Measurements from ENCODE around the gene MLXIPL.
"Not testable (repeated sequence)": the region's sequence is repeated elsewhere in the genome, so short reads cannot be mapped to it uniquely, and the experiment has no call there.

Gene MLXIPL

DNA sequence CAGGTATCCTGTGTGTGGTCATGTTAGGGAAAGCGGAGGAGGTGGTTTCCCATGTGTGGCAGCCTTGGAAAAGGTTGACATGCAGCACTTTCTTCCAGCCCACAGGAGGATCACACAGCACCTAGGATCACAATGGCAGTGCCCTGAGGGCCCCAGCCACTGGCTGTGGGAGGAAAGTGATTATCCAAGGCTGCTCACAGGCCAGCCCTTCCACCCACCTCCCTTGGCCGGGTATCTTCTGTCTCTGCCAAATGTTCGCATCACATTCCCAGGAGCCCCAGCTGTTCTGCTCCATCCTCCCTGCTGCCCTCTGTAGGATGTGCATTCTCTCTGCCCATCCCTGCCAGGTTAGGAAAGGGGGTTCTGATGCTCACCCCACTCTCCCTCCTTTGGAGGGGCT lies 2.5 kb upstream of the MLXIPL start:
- Mint-ChIP-seq H3K4me3 (no peak overlapping the region), H3K4me1 (ENCODE audit: low read depth) (peaks cover 9% of the 10 kb centered on the region), H3K27me3 (peaks cover 68% of the 10 kb centered on the region), H3K36me3 (ENCODE audit: low read depth) (no peaks in the 10 kb centered on the region), H3K9me3 (no peaks in the 10 kb centered on the region), H3K27ac (no peak overlapping the region)
- no peak for DNase-seq

DNA sequence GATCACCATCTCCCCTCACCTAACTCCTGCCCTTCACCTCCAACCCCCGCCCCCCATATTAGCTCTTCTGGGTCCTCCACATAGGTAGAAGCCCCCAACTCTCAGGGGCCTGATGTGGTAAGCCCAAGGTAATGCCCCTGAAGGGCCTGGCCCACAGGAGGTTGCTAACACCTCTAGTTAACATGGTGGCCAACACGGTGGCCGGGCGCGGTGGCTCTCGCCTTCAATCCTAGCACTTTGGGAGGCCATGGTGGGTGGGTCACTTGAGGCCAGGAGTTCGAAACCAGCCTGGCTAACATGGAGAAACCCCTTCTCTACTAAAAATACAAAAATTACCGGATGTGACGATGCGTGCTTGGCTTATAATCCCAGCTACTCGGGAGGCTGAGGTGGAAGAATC lies 954 bp upstream of the MLXIPL start:
- H3K27ac Mint-ChIP-seq: no peak overlapping the region
- H3K9me3 Mint-ChIP-seq: no peaks in the 10 kb centered on the region
- H3K4me3 Mint-ChIP-seq: no peak overlapping the region
- no peaks in the 10 kb centered on the region for H3K36me3 Mint-ChIP-seq (ENCODE audit: low read depth)
- H3K4me1 Mint-ChIP-seq (ENCODE audit: low read depth): peaks cover 9% of the 10 kb centered on the region
- DNase-seq: no peak
- H3K27me3 Mint-ChIP-seq: peaks cover 68% of the 10 kb centered on the region

DNA sequence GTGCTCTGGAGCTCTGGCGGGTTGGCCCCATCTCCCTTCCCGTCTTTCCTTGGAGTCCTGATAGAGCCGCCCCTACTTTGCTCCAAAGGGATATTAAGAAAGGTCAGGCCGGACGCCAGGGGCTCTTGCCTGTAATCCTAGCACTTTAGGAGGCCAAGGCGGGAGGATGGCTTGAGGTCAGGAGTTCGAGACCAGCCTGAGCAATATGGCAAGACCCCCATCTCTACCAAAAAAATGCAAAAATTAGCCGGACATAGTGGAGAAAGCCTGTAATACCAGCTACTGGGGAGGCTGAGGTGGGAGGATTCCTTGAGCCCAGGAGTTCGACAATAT lies 313 bp upstream of the MLXIPL start:
- no peaks in the 10 kb centered on the region for H3K9me3 Mint-ChIP-seq
- no peaks in the 10 kb centered on the region for H3K36me3 Mint-ChIP-seq (ENCODE audit: low read depth)
- H3K4me3 Mint-ChIP-seq: no peak overlapping the region
- DNase-seq: no peak
- peaks cover 9% of the 10 kb centered on the region for H3K4me1 Mint-ChIP-seq (ENCODE audit: low read depth)
- H3K27ac Mint-ChIP-seq: no peak overlapping the region
- peaks cover 71% of the 10 kb centered on the region for H3K27me3 Mint-ChIP-seq

DNA sequence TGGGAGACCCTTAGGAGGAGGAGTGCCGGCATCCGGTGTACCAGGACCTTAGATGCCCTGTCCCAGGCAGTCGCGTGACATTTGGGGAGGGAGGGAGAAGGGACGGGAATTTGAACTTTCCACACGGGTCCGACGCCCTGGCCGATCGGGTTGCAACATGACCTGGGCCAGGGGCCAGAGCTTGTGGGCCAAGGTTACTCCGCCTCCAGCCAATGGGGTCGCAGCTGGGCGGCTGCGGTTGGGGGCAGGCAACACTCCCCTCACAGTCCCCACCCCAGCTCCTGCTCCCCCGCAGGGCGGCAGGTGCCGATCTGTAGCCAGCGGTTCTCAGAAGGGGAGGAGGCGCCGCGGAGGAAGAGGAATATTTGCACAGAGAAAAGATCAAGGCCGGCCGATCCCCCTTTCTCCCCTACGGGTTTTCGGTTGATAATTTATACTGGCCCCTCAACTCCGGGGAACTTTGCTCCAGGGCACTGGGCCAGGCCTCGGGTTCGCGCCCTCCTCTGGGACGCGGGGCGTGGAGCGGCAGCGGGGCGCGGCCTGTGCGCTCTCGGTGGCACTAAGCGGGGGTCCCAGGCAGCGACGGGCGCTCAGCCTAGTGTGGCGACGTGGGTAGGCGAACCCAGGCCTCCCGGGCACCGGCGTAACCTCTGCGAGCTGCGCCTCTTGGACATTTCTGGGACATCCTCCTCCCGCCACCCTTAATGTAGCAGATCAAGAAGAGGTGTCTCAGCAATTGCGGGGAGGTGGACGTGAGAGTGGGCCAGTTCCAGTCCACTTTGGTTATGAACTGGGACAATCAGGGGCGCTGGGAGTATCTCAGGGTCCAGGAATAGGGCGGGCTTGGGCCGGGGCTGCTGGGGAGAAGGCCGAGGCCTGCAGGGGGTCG lies 1.2 kb downstream of the MLXIPL start:
- Mint-ChIP-seq H3K36me3 (ENCODE audit: low read depth) (no peaks in the 10 kb centered on the region), H3K9me3 (no peaks in the 10 kb centered on the region), H3K27me3 (peaks cover 64% of the 10 kb centered on the region), H3K27ac (no peak overlapping the region), H3K4me1 (ENCODE audit: low read depth) (peaks cover 9% of the 10 kb centered on the region), H3K4me3 (peak overlapping the region; percentile 31)
- no peak for DNase-seq

DNA sequence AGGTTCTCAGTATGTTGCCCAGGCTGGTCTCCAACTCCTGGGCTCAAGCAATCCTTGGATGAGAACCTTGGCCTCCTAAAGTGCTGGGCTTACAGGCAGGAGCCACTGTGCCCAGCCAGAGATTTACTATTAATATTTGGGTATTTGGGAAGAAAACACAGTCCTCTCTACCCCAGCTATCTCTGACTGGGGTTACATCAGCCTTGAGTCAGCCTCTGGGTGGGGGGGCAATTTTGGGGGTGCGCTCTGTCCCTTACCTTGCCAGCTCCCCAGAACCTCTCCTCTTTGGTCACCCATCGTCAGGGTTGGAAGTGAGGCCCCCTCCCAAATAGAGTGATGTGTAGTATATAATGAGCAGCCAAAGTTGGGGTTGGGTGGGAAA lies 1.8 kb downstream of the MLXIPL start:
- no peaks in the 10 kb centered on the region for H3K9me3 Mint-ChIP-seq
- no peaks in the 10 kb centered on the region for H3K36me3 Mint-ChIP-seq (ENCODE audit: low read depth)
- DNase-seq: no peak
- H3K4me1 Mint-ChIP-seq (ENCODE audit: low read depth): peaks cover 9% of the 10 kb centered on the region
- H3K27me3 Mint-ChIP-seq: peaks cover 57% of the 10 kb centered on the region
- H3K27ac Mint-ChIP-seq: no peak overlapping the region
- H3K4me3 Mint-ChIP-seq: no peak overlapping the region

DNA sequence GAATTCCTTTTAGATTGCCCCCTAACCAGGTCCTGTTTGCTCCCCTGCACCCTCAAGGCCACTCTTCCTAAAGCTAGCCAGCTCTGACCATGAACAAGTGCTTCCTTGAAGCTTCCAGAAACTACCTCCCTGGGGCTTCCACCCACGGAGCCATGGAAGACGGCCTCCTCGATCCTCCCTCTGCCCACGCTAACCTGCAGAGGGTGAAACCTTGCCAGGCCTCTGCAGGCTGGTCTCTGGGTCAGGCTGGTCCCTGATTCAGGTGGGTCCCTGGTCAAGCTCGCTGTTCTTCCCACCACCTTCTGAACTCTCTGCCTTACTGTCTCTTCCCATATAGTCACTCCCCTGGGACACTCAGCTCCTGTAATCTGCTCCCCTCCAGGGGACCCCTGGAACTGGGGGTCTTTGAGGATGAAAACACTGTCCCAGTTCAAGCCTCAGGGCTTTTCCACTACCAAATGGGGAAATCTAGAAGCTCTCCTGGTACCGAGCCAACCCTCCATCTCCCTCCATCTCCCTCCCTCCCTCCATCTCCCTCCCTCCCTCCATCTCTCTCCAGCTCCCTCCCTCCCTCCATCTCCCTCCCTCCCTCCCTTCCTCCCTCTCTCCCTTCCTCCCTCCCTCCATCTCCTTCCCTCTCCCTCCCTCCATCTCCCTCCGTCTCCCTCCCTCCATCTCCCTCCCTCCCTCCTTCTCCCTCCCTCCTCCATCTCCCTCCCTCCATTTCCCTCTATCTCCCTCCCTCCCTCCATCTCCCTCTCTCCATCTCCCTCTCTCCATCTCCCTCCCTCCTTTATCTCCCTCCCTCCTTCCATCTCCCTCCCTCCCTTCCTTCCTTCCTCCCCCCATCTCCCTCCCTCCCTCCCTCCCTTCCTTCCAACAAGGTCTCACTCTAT lies 2.9 kb downstream of the MLXIPL start:
- no peak for DNase-seq
- H3K4me3 Mint-ChIP-seq: no peak overlapping the region
- H3K27ac Mint-ChIP-seq: no peak overlapping the region
- peaks cover 9% of the 10 kb centered on the region for H3K4me1 Mint-ChIP-seq (ENCODE audit: low read depth)
- no peaks in the 10 kb centered on the region for H3K36me3 Mint-ChIP-seq (ENCODE audit: low read depth)
- H3K9me3 Mint-ChIP-seq: no peaks in the 10 kb centered on the region
- H3K27me3 Mint-ChIP-seq: peaks cover 49% of the 10 kb centered on the region

DNA sequence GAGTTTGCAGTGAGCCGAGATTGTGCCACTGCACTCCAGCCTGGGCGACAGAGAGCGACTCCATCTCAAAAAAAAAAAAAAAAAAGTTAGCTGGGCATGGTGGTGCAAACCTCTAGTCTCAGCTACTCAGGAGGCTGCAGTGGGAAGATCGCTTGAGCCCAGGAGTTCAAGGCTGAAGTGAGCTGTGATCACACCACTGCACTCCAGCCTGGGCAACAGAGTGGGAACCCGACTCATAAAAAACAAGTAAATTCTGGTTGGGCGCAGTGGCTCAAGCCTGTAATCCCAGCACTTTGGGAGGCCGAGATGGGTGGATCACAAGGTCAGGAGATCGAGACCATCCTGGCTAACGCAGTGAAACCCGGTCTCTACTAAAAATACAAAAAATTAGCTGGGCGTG lies 4.9 kb downstream of the MLXIPL start:
- peaks cover 38% of the 10 kb centered on the region for H3K27me3 Mint-ChIP-seq
- not testable (repeated sequence) for H3K36me3 Mint-ChIP-seq (ENCODE audit: low read depth); H3K4me3 Mint-ChIP-seq; H3K27ac Mint-ChIP-seq; DNase-seq; H3K4me1 Mint-ChIP-seq (ENCODE audit: low read depth); H3K9me3 Mint-ChIP-seq

DNA sequence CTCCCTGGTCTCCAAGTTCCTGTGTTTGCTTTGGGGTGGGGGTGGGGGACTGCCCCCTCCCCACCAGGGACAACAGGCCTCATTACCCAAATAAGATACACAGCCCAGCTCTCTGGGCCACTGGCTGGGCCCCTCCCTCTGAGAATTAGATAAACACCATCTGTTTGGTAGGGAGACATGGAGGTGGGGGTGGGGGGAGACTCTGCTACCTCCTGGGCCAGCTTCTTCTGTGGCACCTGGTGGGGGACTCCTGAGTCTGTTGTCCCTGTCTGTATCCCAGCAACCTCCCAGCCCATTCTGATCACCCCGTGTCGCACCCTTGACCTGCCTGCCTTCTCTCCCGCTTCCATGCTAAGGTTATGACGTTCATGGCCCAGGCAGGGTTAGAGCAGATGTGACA lies 5.8 kb downstream of the MLXIPL start:
- H3K4me3 Mint-ChIP-seq: no peak overlapping the region
- no peaks in the 10 kb centered on the region for H3K9me3 Mint-ChIP-seq

DNA sequence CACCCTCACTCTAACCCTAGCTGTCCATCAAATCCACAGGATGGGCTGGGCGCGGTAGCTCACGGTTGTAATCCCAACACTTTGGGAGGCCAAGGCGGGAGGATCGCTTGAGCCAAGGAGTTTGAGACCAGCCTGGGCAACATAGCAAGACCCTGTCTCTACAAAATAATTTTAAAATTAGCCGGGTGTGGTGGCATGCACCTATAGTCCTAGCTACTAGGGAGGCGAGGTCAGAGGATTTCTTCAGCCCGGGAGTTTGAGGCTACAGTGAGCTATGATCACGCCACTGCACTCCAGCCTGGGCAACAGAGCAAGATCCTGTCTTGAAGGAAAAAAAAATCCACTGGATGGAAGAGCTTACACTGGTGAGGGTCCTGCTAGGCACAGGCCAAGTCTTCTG lies 6.8 kb downstream of the MLXIPL start:
- H3K27me3 Mint-ChIP-seq: peaks cover 42% of the 10 kb centered on the region
- H3K36me3 Mint-ChIP-seq (ENCODE audit: low read depth); H3K27ac Mint-ChIP-seq; H3K4me3 Mint-ChIP-seq; H3K4me1 Mint-ChIP-seq (ENCODE audit: low read depth); DNase-seq; H3K9me3 Mint-ChIP-seq: not testable (repeated sequence)

More for the DNA sequence above, 5.8 kb downstream of the MLXIPL start:
- no peak overlapping the region for H3K27ac Mint-ChIP-seq
- H3K4me1 Mint-ChIP-seq (ENCODE audit: low read depth): peaks cover 6% of the 10 kb centered on the region
- DNase-seq: no peak
- peaks cover 42% of the 10 kb centered on the region for H3K27me3 Mint-ChIP-seq
- H3K36me3 Mint-ChIP-seq (ENCODE audit: low read depth): no peaks in the 10 kb centered on the region

DNA sequence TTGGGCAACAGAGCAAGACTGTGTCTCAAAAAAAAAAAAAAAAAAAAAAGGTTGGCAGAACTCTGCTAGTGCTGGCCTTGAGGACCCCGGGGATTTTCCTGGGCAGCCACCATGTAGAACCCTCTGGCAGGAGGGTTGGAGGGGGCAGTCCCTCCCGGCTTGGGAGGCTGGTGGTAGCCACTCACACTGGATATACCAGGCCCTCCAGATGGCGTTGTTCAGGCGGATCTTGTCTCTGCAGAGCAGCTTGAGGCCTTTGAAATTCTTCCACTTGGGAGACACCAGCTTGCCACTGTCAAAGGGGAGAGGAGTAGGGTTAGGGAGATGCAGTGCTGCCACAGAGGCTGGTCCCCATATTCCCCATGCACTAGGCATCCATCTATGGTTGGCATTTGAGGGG lies 8.4 kb downstream of the MLXIPL start:
- Mint-ChIP-seq H3K27me3 (peaks cover 35% of the 10 kb centered on the region), H3K4me3 (no peak overlapping the region), H3K27ac (no peak overlapping the region), H3K4me1 (ENCODE audit: low read depth) (no peaks in the 10 kb centered on the region), H3K36me3 (ENCODE audit: low read depth) (no peaks in the 10 kb centered on the region), H3K9me3 (no peaks in the 10 kb centered on the region)
- no peak for DNase-seq

DNA sequence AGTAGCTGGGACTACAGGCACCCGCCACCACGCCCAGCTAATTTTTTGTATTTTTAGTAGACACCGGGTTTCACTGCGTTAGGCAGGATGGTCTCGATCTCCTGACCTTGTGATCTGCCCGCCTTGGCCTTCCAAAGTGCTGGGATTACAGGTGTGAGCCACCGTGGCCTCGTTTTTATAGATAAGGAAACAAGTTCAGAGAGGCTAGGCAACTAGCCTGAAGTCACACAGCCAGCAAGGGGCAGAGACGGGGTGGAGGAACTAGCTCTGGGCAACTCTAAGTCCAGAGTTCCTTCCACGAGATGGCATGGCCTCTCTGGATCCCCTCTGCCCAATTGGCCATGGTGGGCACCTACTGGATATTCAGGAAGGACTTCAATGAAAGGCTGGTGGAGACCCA lies 9.4 kb downstream of the MLXIPL start:
- DNase-seq; H3K4me3 Mint-ChIP-seq; H3K36me3 Mint-ChIP-seq (ENCODE audit: low read depth): not testable (repeated sequence)

DNA sequence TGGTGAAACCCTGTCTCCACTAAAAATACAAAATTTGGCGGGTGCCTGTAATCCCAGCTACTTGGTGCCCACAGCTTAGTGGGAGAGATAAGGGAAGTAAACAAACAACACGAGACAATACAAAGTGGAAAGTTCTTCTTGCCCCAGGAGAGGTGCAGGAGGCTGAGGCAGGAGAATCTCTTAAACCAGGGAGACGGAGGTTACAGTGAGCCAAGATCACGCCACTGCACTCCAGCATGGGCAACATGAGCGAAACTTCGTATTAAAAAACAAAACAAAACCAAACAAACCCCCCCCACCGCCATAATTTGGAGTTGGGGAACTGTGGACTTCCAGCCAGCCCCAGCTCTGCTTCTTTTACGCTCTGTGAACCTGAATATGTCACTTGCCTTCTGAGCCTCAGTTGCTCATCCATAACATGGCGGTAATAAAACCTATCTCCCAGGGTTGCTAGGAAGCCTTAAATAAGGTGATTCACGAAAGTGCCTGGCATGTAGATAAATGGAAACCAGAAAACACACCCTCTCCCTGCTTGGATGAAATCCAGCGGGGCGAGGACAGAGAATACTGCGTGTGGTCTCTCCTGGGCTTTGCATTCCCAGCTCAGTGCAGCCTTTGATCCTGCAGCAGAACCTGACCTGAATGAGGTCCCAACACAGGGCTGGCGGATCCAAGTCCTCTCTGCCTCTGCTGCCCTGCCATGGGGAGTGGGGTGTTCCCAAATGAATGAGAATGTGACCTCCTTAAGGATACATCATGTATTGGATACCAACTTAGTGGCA lies 10.2 kb downstream of the MLXIPL start:
- no peak overlapping the region for H3K27ac Mint-ChIP-seq
- H3K4me3 Mint-ChIP-seq: no peak overlapping the region
- peaks cover 44% of the 10 kb centered on the region for H3K27me3 Mint-ChIP-seq
- no peaks in the 10 kb centered on the region for H3K9me3 Mint-ChIP-seq
- no peak for DNase-seq
- H3K4me1 Mint-ChIP-seq (ENCODE audit: low read depth): no peaks in the 10 kb centered on the region
- H3K36me3 Mint-ChIP-seq (ENCODE audit: low read depth): no peaks in the 10 kb centered on the region

More for the DNA sequence above, 9.4 kb downstream of the MLXIPL start:
- not testable (repeated sequence) for H3K27ac Mint-ChIP-seq; H3K4me1 Mint-ChIP-seq (ENCODE audit: low read depth); H3K9me3 Mint-ChIP-seq
- peaks cover 44% of the 10 kb centered on the region for H3K27me3 Mint-ChIP-seq

DNA sequence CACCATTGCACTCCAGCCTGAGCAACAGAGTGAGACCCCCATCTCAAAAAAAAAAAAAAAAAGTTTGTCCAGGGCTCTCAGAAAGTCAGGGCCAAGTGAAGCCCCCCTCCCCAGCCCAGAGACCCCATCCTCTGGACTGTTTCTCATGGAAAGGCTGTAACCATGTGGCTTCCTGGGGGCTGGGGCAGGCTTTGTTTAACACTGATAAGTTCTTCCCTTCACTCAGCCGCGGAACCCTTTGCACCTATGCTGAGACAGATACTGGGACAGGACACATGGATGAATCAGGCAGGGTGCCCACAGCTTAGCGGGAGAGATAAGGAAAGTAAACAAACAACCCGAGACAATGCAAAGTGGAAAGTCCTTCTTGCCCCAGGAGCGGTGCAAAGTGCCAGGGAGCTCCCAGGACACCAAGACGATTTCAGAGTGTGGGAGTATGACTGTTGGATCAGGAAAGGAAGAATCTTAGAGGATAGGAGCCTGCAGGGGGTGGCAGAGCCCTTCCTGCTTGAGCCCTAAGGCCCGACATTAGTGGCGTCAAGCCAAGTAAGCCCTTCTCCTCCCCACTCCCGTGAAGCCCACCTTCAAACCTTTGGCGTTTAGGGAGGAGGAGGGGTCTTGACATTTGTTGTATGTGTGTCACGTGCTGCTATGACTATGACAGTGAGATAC lies 11.6 kb downstream of the MLXIPL start:
- Mint-ChIP-seq H3K4me1 (ENCODE audit: low read depth) (no peaks in the 10 kb centered on the region), H3K27me3 (peaks cover 46% of the 10 kb centered on the region), H3K27ac (no peak overlapping the region), H3K4me3 (no peak overlapping the region), H3K36me3 (ENCODE audit: low read depth) (no peaks in the 10 kb centered on the region), H3K9me3 (no peaks in the 10 kb centered on the region)
- no peak for DNase-seq

DNA sequence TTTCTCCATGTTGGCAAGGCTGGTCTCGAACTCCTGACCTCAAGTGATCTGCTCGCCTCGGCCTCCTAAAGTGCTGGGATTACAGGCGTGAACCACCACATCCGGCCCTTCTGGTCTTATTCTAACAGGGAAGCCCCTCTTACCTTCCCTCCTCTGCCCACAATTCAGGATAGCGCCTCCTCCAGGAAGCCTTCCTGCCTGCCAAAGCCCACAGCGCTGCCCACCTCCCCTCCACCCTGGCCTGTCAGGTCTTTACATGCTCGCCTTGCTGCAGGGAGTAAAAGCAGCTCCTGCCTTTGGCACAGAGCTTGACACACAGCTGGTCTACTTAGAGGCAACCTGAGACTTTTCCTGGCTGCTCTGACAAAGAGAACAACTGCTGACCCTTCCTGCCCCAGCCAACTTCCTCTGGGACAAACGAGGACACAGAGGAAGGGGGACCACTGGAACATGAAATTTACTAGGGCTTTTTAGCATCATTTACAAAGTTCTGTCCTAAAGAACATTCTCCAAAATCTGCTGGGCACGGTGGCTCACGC lies 13.2 kb downstream of the MLXIPL start:
- Mint-ChIP-seq H3K4me1 (ENCODE audit: low read depth) (no peaks in the 10 kb centered on the region), H3K4me3 (no peak overlapping the region), H3K9me3 (no peaks in the 10 kb centered on the region), H3K27me3 (peaks cover 51% of the 10 kb centered on the region), H3K27ac (no peak overlapping the region), H3K36me3 (ENCODE audit: low read depth) (no peaks in the 10 kb centered on the region)
- DNase-seq: no peak
